Measurements from ENCODE around the gene IGSF5.

Gene IGSF5

DNA sequence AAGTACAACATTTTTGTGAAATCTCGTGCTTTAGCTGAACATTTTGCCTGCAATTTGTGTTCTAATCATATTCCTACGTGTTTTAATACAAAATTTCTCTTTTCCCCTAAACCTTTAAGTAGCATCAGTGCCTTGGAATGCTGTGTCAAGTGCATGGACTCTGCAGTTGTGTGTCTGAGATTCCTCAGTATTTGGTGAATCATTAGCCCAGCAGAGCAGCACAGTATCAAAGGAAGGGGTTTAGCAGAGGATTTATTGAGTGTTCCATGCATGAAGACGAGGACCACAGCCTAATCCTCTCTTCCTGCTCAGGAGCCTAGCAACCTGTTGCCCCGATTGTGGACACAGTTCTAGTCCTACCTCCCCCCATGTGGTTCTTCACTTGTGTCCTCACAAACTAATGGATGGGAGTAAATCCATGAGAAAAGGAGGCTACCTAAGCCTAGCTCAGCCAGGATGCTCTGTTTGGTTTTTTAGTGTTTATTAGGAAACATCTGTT lies 92.9 kb downstream of the IGSF5 start:
- no peak for DNase-seq

DNA sequence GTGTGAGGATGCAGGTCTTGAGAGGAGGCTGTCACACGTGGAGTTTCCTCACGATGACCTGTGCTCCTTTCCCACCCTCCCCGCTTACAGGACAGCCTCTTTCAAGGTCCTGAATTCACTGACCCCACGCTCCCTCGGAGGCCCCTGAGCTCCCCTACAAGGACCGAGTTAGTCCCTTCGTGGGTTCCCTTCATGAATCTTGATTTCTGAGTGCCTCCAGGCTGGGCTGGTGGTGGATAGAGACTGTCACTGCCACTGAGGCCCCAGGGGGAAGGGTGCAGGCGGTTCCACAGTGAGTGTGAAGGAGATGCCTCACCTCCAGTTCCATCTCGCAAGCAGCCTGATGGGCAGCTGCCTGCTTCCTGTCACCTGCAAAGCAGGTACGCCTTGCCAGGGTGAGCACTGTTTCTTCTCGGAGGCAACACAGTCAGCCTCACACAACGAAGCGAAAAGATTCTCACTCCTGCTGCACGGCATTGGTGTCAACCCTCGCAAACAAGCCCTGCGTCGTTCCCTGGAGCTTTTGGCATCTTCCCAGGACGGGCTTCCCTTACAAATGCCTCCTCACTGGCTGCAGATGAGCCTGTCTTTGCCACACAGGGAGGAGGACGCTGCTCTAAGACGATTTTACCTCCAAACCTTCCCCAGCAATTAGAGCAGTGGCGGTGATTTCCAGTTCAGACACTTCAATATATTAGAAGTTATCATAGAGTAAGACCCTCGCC lies 95.6 kb downstream of the IGSF5 start:
- no peak for DNase-seq

DNA sequence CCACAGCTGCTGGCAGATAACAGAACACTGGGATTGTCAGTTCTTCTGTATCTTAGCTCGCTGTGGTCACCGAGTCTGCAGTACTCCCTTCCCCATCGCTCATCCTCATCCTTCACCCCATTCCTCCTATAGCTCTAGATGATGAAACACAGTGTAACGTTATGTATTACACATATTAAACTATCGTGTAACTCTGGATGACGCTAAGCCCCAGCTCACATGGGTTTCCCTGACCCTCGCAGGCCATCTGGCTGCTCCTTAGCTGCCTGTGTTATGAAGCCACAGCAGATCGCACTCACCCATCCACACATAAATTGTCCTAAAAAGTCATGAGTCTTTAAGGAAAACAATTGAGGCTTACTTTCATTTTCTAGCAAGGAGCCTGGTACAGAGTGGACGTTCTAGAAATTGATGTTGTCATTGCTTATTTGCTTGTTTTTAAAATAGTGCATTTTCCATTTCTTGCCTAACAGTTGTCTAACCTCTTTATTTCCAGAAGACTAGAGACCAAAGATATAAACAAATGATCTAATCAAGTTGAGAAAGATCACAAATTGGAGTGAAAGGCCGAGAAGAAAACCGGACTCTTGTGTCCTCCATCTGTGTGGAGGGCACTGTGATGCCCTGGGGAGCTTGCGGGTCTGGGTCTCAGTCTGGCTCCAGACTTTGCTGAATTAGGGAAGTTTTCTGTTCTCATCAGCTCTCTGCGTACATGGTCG lies 97.9 kb downstream of the IGSF5 start:
- DNase-seq: no peak

- DNase-seq: no peak
Observed at GRCh38 chr21:39843483-39843882, 98.5 kb downstream of the IGSF5 start.

DNA sequence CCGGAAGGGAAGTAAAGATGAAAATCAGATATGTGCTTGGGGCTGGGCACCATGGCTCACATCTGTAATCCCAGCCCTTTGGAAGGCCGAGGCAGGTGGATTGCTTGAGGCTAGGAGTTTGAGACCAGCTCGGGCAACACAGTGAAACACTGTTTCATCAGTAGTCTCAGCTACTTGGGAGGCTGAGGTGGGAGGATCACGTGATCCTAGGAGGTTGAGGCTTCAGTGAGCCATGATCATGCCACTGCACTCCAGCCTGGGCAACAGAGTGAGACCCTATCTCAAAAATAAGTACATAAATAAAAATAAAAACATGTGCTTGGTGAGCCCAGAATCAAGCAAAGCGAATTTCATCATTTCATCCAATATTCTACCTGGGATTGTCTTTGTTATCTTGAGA lies 98.9 kb downstream of the IGSF5 start:
- no peak for DNase-seq

DNA sequence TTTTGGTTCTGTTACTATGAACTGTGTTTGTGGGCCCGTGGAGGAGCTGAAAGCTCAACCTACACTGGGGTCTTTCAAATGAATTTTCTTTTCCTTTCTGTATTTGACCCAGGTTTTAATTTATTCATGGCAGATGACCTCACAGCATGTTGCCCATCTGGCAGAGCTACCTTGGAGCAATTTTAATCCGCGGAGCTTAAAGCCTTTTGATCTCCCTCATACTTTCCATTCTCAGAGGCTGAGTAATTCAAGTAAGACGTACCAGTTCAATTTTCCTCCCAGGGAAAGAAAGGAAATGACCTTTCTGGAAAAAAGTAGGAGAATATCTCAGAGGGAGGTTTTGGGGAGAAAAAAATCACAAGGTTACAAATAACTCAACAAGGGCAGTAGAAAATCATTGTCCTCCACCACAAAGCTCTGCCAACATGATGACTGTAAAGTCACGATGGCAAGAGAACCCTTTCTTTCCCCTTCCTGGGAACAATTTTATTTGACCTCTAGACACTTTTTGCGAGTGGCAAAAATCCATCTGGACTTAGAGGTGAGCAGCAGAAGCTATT lies 100.7 kb downstream of the IGSF5 start:
- no peak for DNase-seq

DNA sequence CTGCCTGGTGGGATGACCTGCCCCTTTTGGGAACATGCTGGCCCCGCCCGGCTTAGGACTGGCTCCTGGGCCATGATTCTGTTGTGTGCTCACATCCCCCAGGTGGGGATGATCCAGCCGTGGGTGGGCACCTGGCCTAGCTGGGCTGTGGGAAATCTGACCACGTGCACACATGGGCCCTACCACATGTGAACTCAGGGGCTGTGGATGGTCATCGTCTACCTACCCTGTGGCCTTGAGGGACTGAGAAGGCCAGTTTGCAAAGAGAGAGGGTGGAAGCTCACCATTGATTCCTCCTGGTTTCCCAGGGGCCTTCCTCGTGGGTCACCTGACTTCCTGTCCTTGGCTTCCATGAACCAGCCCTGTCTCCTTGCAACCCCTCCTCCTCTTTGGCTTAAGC lies 102.9 kb downstream of the IGSF5 start:
- DNase-seq: no peak

DNA sequence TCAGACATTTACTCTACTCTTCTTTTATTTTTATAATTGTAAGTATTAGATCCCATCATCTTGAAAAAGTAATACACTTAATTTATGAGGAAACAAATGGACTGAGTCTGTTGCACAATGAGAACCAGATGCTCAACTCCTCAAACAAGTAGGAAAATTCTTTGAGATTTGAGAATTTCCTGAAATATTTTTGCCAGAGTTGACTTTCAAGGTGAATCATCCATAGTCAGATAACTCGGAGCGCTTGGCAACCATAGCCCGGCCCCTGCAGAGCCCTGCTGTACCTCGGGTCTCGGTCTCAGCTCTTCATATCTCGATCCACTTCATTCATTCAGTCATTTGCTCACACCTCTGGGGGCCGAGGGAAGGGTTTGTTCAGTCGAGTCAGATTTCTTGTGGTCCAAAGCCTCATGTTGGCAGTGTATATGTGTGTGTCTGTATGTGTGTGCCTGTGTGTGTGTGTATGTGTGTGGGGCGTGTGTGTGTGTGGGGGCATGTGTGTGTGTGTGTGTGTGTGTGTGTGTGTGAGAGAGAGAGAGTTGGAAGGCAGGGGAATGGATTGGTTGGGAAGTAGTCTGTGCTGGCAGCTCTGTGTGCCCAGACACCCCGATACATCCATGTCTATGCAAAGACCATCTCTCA lies 104.2 kb downstream of the IGSF5 start:
- DNase-seq: no peak

- no peak for DNase-seq
Observed at GRCh38 chr21:39850333-39850732, 105.3 kb downstream of the IGSF5 start.

DNA sequence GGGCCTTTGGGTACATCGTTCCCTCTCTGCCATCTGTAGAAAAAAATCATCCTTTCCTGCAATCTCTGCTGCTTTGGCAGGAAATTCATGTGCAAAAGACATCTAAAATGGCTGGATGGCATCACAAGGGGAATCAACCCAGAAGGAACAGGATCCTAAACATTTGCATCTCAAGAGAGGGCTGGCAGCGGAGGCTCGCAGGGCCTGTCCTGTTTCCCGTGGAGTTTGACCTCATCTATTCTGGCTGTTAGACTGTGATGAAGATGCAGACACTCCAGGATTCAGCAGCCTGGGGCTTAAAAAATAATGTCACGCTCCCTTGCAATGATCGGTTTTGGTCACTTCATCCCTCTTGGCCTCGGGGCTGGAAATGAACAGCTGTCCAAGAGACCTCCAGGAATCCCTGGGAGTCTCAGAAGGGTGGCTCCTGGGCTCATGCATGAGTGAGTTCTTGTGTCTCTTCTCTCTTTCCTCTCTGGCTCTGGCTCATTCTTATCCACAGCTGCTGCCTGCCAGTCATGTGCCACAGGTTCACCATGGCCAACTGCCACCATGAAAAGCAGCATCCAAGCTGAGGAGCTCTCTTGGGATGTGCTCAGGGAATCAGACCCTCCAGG lies 106.1 kb downstream of the IGSF5 start:
- DNase-seq: no peak

Data from CD4-positive, alpha-beta T cell treated with Interleukin-21 for 1 hour (primary cell).